HL-60 (cell line): ENCODE results near the gene NEURL1.

Experiments
- TF ChIP-seq, protein P1 (sequence below): IDR thresholded peaks from one replicate; pipeline ENCODE4 v1.5.1; 2011; ENCODE audit warnings: low read length, control low read depth, inconsistent platforms; ENCODE audit not compliant: insufficient read depth
- TF ChIP-seq, protein P2 (sequence below): IDR thresholded peaks from 2 replicates; pipeline ENCODE4 v1.6.1; 2012; ENCODE audit warnings: low read depth; ENCODE audit not compliant: insufficient replicate concordance

- TF ChIP-seq, protein P1, sequence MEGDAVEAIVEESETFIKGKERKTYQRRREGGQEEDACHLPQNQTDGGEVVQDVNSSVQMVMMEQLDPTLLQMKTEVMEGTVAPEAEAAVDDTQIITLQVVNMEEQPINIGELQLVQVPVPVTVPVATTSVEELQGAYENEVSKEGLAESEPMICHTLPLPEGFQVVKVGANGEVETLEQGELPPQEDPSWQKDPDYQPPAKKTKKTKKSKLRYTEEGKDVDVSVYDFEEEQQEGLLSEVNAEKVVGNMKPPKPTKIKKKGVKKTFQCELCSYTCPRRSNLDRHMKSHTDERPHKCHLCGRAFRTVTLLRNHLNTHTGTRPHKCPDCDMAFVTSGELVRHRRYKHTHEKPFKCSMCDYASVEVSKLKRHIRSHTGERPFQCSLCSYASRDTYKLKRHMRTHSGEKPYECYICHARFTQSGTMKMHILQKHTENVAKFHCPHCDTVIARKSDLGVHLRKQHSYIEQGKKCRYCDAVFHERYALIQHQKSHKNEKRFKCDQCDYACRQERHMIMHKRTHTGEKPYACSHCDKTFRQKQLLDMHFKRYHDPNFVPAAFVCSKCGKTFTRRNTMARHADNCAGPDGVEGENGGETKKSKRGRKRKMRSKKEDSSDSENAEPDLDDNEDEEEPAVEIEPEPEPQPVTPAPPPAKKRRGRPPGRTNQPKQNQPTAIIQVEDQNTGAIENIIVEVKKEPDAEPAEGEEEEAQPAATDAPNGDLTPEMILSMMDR, result no peak
- TF ChIP-seq, protein P2, sequence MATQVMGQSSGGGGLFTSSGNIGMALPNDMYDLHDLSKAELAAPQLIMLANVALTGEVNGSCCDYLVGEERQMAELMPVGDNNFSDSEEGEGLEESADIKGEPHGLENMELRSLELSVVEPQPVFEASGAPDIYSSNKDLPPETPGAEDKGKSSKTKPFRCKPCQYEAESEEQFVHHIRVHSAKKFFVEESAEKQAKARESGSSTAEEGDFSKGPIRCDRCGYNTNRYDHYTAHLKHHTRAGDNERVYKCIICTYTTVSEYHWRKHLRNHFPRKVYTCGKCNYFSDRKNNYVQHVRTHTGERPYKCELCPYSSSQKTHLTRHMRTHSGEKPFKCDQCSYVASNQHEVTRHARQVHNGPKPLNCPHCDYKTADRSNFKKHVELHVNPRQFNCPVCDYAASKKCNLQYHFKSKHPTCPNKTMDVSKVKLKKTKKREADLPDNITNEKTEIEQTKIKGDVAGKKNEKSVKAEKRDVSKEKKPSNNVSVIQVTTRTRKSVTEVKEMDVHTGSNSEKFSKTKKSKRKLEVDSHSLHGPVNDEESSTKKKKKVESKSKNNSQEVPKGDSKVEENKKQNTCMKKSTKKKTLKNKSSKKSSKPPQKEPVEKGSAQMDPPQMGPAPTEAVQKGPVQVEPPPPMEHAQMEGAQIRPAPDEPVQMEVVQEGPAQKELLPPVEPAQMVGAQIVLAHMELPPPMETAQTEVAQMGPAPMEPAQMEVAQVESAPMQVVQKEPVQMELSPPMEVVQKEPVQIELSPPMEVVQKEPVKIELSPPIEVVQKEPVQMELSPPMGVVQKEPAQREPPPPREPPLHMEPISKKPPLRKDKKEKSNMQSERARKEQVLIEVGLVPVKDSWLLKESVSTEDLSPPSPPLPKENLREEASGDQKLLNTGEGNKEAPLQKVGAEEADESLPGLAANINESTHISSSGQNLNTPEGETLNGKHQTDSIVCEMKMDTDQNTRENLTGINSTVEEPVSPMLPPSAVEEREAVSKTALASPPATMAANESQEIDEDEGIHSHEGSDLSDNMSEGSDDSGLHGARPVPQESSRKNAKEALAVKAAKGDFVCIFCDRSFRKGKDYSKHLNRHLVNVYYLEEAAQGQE, result no peak
Observed at GRCh38 chr10:103451091-103451813, 42.3 kb upstream of the NEURL1 start.
